Activated T-helper 1 cell treated with anti-CD3 and anti-CD28 coated beads, Interleukin-2, amount 50 U/mL, for 16 hours (primary cell): ENCODE measurements around the gene SDK1.

ENCODE experiments used
- DNase-seq, 2 donors: peaks; one replicate each; pipeline ENCODE4 v3.0.0-alpha.2; 2020; ENCODE audit warnings: low read depth in 1 of 2, low spot score in 1 of 2

The SDK1 gene

GRCh38 chr7:4189131-4189570, 888.1 kb downstream of the SDK1 start:
- no peak for DNase-seq

DNA sequence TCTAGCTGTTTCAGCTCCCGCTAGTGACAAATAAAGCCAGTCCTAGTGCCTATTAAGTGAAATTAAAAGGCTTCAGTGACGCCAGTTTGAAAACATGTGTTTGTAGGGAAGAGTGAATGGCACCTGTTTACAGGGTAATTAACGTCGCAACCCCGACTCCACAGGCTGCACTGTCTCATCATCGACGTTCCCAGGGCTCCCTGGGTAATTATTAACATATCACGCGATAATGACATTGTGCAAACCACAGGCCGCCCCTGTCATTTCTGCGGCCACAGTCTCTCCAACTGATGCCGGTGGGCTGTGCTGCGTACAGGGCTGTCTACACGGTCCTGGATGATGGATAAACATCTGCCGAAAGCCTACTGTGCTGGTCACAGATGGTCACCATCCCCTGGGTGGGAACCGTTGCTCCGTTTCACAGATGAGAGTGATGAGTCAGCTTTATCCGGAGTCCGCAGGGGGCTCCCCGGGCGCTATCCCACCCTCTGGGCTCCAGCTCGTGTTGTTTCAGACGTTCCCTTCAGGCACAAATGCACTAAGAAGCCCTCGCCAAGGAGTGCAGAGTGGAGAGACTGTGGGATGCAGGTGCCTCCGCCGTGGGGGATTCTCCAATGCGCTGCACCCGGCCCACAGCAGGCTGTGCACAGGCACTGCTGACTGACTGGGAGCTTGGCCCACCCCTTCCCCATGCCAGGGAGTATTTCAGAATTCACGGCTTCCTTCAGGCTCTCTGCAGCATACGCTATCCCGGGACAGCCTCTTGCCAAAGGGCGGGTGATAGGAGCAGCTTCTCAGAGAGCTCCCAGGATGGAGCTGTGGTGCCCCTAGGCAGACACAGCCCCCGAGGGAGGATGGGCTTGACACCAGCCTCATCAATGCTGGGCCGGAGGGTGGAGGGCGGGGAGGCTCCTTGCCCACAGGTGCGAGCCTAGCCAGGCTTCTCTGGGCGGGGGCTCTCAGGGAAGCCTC, 889.2 kb downstream of the SDK1 start:
- DNase-seq, result no peak

- DNase-seq, result no peak
These were observed 890.0 kb downstream of the SDK1 start for GRCh38 chr7:4191046-4191445.

- DNase-seq, result no peak
These were observed 890.5 kb downstream of the SDK1 start for GRCh38 chr7:4191525-4191924.

- no peak for DNase-seq
These were observed 894.6 kb downstream of the SDK1 start for GRCh38 chr7:4195660-4196059.

- DNase-seq, result no peak
These were observed 895.2 kb downstream of the SDK1 start for GRCh38 chr7:4196121-4196819.

DNA sequence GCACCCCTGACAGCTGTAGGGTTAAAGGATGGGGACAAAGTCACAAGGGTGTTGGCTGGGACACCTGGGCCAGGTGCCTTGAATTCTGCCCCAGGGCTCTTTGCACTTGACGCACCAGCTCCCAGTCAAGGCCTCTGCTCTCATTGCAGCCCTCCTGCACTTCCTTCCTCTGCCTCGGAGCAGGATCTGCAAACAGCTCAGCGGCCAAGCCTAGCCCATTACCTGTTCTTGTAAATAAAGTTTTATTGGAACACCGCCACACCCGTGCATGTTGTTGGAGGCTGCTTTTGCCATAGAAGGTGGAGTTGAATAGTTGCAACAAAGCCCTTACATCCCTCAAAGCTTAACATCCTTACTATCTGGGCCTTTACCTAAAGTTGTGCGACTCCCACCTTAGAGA, 897.2 kb downstream of the SDK1 start:
- DNase-seq, result no peak

DNA sequence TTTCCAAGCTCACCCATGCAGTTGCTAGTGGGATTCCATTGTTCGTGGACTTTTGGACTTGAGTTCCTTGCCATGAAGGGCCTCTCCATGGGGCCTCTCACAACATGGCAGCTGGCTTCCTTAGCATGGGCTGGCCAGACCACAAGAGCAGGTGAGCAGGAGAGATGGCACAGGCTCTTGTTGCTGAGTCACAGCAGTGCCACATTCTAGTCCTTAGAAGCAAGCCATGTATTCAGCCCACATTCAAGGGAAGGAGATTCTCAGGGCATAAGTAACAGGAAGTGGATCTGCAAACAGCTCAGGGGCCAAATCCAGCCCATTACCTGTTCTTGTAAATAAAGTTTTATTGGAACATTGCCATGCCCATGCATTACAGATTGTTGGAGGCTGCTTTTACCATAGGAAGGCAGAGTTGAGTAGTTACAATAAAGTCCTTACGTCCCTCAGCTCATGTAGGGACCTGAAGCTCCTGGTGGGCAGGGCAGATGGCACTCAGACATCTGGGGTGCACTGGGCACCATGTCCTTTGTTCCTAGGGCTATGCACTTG, 899.6 kb downstream of the SDK1 start:
- DNase-seq, result no peak

GRCh38 chr7:4201566-4201965, 900.5 kb downstream of the SDK1 start:
- DNase-seq, result no peak

DNA sequence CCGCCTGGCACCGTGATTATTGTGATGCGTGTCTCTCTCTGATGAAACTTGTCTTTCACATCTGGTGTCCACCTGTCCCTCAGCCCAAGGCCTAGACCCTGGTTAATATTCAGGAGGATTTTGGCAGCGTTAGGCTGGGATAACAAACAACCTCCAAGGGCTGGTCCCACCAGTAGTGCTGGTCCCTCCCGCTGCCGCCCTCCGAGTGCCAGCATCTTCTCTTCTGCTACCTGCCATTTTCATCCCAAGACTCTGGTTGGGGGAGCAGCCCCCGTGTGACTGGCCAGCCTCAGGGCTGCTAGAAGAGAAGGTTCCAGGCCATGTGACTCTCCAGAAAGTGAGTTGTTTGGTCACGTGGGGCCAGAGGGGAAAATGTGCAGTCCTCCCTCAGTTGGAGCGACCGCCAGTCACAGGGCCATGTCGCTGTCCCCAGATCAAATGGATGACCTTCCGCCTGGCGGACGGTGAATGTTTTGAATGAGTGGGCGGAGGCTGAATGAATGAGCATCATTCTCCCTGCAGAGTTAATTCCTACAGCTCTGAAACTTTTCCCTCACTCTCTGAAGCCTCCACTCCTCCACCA, 901.2 kb downstream of the SDK1 start:
- no peak for DNase-seq

GRCh38 chr7:4202954-4203353, 901.9 kb downstream of the SDK1 start:
- DNase-seq, result no peak

GRCh38 chr7:4203626-4204512, 902.8 kb downstream of the SDK1 start:
- no peak for DNase-seq

- DNase-seq, result peak in 1 of 2 donors; percentile 22
These were observed 903.6 kb downstream of the SDK1 start for GRCh38 chr7:4204513-4205165.

DNA sequence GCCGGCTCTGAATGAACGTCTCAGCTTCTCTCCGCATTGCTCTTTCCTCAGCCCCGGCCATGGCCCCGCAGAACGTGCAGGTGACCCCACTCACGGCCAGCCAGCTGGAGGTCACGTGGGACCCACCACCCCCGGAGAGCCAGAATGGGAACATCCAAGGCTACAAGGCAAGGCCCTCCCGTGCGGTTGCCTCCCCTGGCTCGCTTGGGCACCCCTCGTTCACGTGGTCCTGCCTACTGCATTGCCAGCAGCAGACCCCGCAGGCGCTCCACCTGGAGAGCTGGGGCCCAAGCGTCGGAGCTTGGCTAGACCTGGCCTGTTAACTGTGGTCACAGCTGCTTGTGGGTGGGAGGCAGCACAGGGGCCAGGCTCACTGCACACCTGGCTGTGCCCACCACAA, 904.8 kb downstream of the SDK1 start:
- no peak for DNase-seq

GRCh38 chr7:4207011-4207410, 906.0 kb downstream of the SDK1 start:
- DNase-seq, result no peak

DNA sequence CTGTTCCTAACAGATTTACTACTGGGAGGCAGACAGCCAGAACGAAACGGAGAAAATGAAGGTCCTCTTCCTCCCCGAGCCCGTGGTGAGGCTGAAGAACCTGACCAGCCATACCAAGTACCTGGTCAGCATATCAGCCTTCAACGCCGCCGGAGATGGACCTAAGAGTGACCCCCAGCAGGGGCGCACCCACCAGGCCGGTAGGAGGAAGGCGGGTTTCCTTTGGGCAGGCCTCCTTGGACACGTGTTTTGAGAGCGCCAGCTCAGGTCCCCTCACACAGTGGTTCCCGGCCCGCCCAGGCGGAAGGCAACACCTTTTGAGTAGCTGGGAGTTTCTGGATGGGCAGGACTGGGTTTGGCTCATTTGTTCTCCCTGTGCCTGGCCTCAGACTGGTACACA, 907.0 kb downstream of the SDK1 start:
- no peak for DNase-seq

DNA sequence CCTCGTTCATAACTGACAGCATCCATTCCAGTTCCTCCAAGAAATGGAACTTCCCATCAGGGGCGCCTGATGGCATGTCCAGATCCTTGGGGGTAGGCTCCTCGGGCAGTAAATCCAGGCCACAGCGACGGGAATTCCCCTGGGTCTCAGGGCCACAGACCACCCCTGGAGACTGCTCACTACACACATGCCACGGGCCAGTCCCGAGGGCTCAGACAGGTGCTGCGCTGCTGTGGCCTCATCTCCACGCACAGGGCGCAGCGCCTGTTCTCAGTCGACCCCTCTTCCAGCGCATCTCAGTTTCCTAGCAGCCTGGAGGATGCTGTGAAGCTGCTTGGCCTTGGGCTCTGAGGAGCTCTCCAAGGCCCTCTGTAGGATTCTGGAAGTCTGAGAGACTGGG, 907.5 kb downstream of the SDK1 start:
- no peak for DNase-seq

DNA sequence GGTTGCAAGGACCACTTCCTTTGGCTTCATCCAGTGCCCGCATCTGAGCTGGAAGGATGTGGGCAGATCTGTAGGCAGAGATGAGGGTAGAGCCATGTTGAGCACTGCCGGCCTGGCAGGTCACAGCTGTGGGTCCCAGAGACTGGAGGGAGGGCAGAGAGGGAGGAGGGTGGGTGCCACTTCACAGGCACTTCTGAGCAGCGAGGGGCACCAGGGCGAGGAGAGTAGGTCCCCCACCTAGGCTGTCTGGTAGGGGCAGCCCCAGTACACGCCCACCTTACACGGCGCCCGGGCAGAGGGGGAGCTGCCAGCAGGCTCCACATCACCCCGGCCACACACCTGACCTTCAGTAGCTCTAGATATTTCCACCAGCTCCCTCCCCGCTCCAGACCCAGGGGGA, 908.1 kb downstream of the SDK1 start:
- no peak for DNase-seq

DNA sequence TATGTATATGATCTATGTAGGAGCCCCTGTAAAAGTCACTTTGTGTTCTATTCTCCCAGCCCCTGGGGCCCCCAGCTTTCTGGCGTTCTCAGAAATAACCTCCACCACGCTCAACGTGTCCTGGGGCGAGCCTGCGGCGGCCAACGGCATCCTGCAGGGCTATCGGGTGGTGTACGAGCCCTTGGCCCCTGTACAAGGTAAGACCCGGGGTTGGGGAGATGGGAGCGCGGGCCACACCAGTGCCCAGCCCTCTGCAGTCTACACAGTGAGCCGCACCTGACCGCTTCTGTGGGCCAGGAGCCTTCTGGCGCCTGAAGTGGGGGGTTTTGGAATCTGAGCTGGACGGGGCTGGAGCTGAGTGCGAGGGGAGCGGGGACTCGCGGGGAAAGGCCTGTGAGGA, 908.9 kb downstream of the SDK1 start:
- no peak for DNase-seq

DNA sequence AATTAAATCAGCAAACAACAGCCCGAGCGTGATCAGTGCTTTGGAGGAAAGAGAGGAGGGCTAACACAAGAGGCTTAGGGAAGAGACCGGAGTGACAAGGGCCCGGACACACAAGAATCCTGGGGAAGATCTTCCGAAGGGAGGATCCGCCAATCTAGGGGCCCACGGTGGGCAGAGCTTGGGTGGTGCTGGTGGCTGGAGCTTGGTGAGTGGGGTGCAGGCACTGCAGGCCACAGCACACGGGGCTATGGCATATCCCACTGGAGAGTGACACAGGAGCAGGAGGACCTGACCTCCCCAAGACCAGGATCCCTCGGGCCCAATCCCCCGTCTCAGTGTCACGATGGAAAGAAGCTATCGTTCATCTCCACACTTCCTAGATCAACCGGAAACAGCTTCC, 909.8 kb downstream of the SDK1 start:
- DNase-seq, result no peak
